ENCODE results near the gene PTCH2.
"Not testable (repeated sequence)": the region's sequence is repeated elsewhere in the genome, so short reads cannot be mapped to it uniquely, and the experiment has no call there.

The PTCH2 gene

GRCh38 chr1:44855742-44856141, 12.7 kb upstream of the PTCH2 start:
- no peak overlapping the region for H3K4me3 ChIP-seq (ENCODE audit: low read length)
- no peak for TF ChIP-seq ZNF274 (IDR thresholded peaks at IDR 0.05; ENCODE audit: low read depth, low read length)

DNA sequence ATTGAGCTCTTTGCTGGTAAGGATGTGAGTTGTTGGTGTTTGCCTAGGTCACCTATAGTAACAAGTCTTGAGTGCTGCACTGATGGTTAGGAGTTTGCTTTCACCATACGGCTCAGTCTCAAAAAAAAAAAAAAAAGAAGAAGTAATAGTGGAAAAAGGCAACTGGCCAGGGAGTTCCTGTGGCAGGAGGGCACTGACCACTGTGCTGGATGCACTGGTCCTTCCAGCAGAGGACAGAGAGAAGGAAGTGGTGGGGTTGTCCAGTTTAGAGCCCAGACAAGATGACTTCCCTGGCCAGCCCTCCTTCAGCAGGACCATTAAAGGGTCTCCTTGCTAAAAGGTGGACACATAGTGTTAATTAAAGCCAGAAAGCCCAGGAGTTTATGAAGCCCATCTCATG, 11.9 kb upstream of the PTCH2 start:
- TF ChIP-seq ZNF274 (IDR thresholded peaks at IDR 0.05; ENCODE audit: low read depth, low read length) = no peak

DNA sequence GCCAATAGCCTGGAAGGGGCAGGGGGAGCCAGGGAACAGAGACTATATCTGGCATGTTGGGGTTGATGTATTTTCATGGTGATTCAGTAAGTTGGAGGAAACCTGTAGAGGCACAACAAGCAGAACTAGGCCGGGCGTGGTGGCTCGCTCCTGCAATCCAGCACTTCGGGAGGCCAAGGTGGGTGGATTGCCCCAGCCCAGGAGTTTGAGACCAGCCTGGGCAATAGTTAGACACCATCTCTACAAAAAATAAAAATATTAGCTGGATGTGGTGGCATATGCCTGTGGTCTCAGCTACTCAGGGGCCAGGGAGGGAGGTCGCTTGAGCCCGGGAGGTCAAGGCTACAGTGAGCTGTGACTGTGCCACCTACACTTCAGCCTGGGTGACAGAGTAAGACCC, 10.1 kb upstream of the PTCH2 start:
- no peak for TF ChIP-seq ZNF274 (IDR thresholded peaks at IDR 0.05; ENCODE audit: low read depth, low read length)
- H3K4me3 ChIP-seq (ENCODE audit: low read length) = no peak overlapping the region

More for the DNA sequence above, 11.9 kb upstream of the PTCH2 start:
- no peak overlapping the region for H3K4me3 ChIP-seq (ENCODE audit: low read length)

GRCh38 chr1:44851308-44851707, 8.3 kb upstream of the PTCH2 start:
- no peak for TF ChIP-seq ZNF274 (IDR thresholded peaks at IDR 0.05; ENCODE audit: low read depth, low read length)

GRCh38 chr1:44849575-44850132, 6.6 kb upstream of the PTCH2 start:
- no peak overlapping the region for H3K4me3 ChIP-seq (ENCODE audit: low read length)
- TF ChIP-seq ZNF274 (IDR thresholded peaks at IDR 0.05; ENCODE audit: low read depth, low read length) = no peak

More at GRCh38 chr1:44851308-44851707, 8.3 kb upstream of the PTCH2 start:
- H3K4me3 ChIP-seq (ENCODE audit: low read length) = no peak overlapping the region

DNA sequence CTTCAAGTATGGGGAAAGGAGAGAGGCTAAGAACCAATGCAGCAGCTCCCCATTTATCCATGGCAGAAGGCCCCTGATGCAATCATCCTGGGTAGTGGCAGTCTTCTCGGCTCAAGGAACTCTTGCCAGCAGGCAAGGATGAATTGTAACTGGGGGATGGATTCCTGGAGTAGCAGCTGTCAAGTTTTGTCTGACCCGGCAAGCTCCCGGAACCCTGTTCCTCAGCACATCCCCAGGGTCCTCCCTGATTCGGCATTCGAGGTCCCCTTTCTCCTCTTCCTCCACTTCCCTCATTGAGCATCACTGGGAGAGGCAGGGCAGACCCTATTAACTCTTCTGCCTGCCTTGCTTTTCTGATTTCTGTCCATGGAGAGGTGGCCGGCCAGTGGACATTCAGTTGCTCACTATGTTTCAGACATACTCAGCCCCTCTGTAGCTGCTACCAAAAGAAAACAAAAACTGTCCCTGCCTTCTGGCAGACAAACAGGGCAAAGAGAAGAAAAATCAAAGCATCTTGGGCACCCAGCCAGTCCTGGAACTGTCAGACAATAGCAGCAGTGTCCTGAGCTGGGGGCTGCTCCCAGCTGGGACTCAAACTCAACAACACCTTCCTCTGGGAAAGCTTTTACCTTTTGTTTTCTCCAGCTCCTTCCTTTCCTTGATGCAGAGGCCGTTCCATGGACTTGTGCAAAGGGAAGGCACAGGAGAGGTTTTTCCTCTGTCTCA, 5.6 kb upstream of the PTCH2 start:
- no peak overlapping the region for H3K4me3 ChIP-seq (ENCODE audit: low read length)
- TF ChIP-seq ZNF274 (IDR thresholded peaks at IDR 0.05; ENCODE audit: low read depth, low read length) = no peak

GRCh38 chr1:44847845-44848244, 4.8 kb upstream of the PTCH2 start:
- H3K4me3 ChIP-seq (ENCODE audit: low read length) = no peak overlapping the region
- no peak for TF ChIP-seq ZNF274 (IDR thresholded peaks at IDR 0.05; ENCODE audit: low read depth, low read length)

- TF ChIP-seq ZNF274 (IDR thresholded peaks at IDR 0.05; ENCODE audit: low read depth, low read length) = no peak
- H3K4me3 ChIP-seq (ENCODE audit: low read length) = no peak overlapping the region
Measured at GRCh38 chr1:44846985-44847384, 3.9 kb upstream of the PTCH2 start.

GRCh38 chr1:44842486-44842861, 579 bp downstream of the PTCH2 start:
- no peak for TF ChIP-seq ZNF274 (IDR thresholded peaks at IDR 0.05; ENCODE audit: low read depth, low read length)

DNA sequence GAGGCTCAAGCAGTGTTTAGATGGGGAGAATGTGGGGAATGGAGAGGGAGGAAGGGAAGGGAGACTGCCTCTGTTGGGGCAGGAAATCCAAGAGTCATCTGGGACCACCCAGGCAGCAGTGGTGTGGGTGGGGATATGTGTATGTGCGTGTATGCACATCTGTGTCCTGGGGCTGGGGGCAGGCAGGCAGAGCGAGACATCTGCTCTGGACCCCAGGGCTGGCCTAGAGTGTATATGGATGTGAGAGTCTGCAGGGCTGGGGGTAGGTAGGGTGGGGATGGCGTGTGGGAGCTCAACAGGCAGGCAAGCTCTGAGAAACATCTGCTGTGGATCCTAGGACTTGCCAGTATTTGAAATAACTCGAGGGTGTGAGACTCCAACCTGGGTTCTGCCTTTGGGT, 3.5 kb downstream of the PTCH2 start:
- H3K4me3 ChIP-seq (ENCODE audit: low read length) = no peak overlapping the region
- no peak for TF ChIP-seq ZNF274 (IDR thresholded peaks at IDR 0.05; ENCODE audit: low read depth, low read length)

More at GRCh38 chr1:44842486-44842861, 579 bp downstream of the PTCH2 start:
- H3K4me3 ChIP-seq (ENCODE audit: low read length) = peak overlapping the region; percentile 34; the same call in 1 of the 2 replicates

- H3K4me3 ChIP-seq (ENCODE audit: low read length) = not testable (repeated sequence)
Measured at GRCh38 chr1:44838294-44838693, 4.8 kb downstream of the PTCH2 start.

- TF ChIP-seq ZNF274 (IDR thresholded peaks at IDR 0.05; ENCODE audit: low read depth, low read length) = no peak
- no peak overlapping the region for H3K4me3 ChIP-seq (ENCODE audit: low read length)
Measured at GRCh38 chr1:44835738-44836675, 7.0 kb downstream of the PTCH2 start.

GRCh38 chr1:44834328-44834727, 8.7 kb downstream of the PTCH2 start:
- TF ChIP-seq ZNF274 (IDR thresholded peaks at IDR 0.05; ENCODE audit: low read depth, low read length) = no peak
- no peak overlapping the region for H3K4me3 ChIP-seq (ENCODE audit: low read length)

DNA sequence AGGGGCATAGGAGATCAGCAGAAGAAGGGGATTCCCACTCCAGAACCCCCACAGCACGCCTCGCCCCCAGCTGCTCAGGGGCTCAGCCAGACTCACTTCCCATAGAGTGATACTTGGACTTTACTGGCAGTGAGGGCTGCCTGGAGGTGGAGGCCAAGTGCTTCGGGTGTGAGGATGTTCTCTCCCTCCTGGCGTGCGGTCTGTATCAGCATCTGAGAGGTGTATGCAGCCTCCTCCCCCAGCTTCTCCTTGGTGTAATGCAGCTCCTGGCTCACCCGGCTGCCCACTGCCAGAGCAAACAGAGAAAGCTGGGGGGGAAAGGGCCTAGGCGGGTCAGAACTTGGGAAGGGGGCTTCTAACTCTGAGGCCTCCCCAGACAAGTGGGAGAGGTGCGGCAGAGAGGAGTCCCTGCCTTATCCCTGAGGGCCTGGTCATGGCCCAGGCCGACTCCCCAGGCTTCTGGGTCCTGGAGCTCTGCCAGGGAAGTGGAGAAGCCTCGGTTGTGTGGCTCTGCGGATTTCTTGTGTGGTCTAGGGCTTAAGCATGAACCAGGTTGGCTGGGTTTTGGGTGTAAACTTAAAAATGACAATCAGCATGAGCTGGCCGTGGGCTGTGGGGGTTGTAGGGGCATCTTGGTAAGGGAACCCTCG, 10.9 kb downstream of the PTCH2 start:
- no peak for TF ChIP-seq ZNF274 (IDR thresholded peaks at IDR 0.05; ENCODE audit: low read depth, low read length)

More for the DNA sequence above, 10.9 kb downstream of the PTCH2 start:
- H3K4me3 ChIP-seq (ENCODE audit: low read length) = no peak overlapping the region
